T-cell (primary cell): ENCODE results near the gene TSC22D2. TPM values are rescaled to one million over a fixed set of nuclear protein-coding genes. Genes with fewer than 3 reads are reported as not detected.
"Not testable (repeated sequence)": the region's sequence is repeated elsewhere in the genome, so short reads cannot be mapped to it uniquely, and the experiment has no call there.

Source experiments
- ATAC-seq, 4 experiments: fragments of 200-7000 bp in 3 of 4; fragments of 150-1000 bp in 1 of 4; cut with Tn5 transposase; replicated peaks in 1 of 4; 1 replicate in 3 of 4; 2 replicates in 1 of 4; pipeline ENCODE4 v1.10.0; 2021; ENCODE audit warnings: moderate library complexity in 3 of 4, mild to moderate bottlenecking in 2 of 4, moderate number of reproducible peaks in 1 of 4
- CTCF ChIA-PET, 2 donors: fragments of 300-600 bp; sonication (Branson Sonifier 250); formaldehyde crosslinking; loops; one replicate each; lab custom pipeline; 2022; ENCODE audit warnings: antibody characterized with exemption in 2 of 2; lab: Charles Lee
- POLR2A ChIA-PET, 2 donors: fragments of 300-600 bp; sonication (Branson Sonifier 250); formaldehyde crosslinking; loops; one replicate each; lab custom pipeline; 2022; ENCODE audit warnings: antibody characterized with exemption in 2 of 2; lab: Charles Lee
- DNase-seq, 35 experiments: peaks; one replicate each; pipeline versions ENCODE4 v3.0.0 to v3.0.0-alpha.2; 2013 to 2023
- H3K27ac ChIP-seq: one replicate; pipeline ENCODE4 v1.5.1; 2013; ENCODE audit warnings: low read length
- H3K27me3 ChIP-seq, 2 experiments: replicated peaks in 1 of 2; 1 replicate in 1 of 2; 2 replicates in 1 of 2; pipeline versions ENCODE4 v1.6.1 to v1.7.0; 2013; ENCODE audit warnings: low read length in 1 of 2, mixed read lengths in 1 of 2; ENCODE audit not compliant: control insufficient read depth in 2 of 2, insufficient read depth in 2 of 2; ENCODE audit errors: extremely low read depth in 1 of 2
- H3K36me3 ChIP-seq, 2 donors: 1 replicate in 1 of 2; 2 replicates in 1 of 2; pipeline versions ENCODE4 v1.6.1 to v1.7.0; 2013; ENCODE audit warnings: low read length in 1 of 2; ENCODE audit not compliant: control insufficient read depth in 2 of 2, insufficient read depth in 1 of 2; ENCODE audit errors: extremely low read depth in 1 of 2
- H3K4me1 ChIP-seq, 2 experiments: 1 replicate in 1 of 2; 2 replicates in 1 of 2; pipeline versions ENCODE4 v1.6.1 to v1.7.0; 2013; ENCODE audit warnings: low read length in 2 of 2, mixed read lengths in 1 of 2; ENCODE audit not compliant: insufficient read depth in 2 of 2, control insufficient read depth in 1 of 2; ENCODE audit errors: extremely low read depth in 1 of 2
- H3K4me3 ChIP-seq, 2 donors: 1 replicate in 1 of 2; 2 replicates in 1 of 2; pipeline versions ENCODE4 v1.5.1 to v1.7.0; 2013; ENCODE audit warnings: mild to moderate bottlenecking in 2 of 2, low read length in 1 of 2, moderate library complexity in 1 of 2; ENCODE audit not compliant: control insufficient read depth in 1 of 2; ENCODE audit errors: extremely low read depth in 1 of 2
- H3K9me3 ChIP-seq: 2 replicates; pipeline ENCODE4 v1.7.0; 2013
- H3K27ac Mint-ChIP-seq, 2 donors: one replicate each; pipeline ENCODE4 v1.8.0; 2020 to 2021; ENCODE audit warnings: mild to moderate bottlenecking in 2 of 2, mixed read lengths in 2 of 2
- H3K27me3 Mint-ChIP-seq, 2 donors: one replicate each; pipeline ENCODE4 v1.8.0; 2021 to 2022; ENCODE audit warnings: mixed read lengths in 2 of 2
- H3K36me3 Mint-ChIP-seq: one replicate; pipeline ENCODE4 v1.8.0; 2021; ENCODE audit warnings: mixed read lengths
- H3K4me1 Mint-ChIP-seq, 3 donors: one replicate each; pipeline ENCODE4 v1.8.0; 2020 to 2022; ENCODE audit warnings: mixed read lengths in 3 of 3, mild to moderate bottlenecking in 1 of 3
- H3K4me3 Mint-ChIP-seq, 3 donors: one replicate each; pipeline ENCODE4 v1.8.0; 2020 to 2022; ENCODE audit warnings: mild to moderate bottlenecking in 3 of 3, mixed read lengths in 3 of 3, moderate library complexity in 3 of 3
- H3K9me3 Mint-ChIP-seq, 3 donors: one replicate each; pipeline ENCODE4 v1.8.0; 2020 to 2022; ENCODE audit warnings: mixed read lengths in 3 of 3
- WGBS: methylation state at CpG from one replicate; pipeline ENCODE4 v1.1.5; 2013; ENCODE audit warnings: missing lambda C conversion rate; ENCODE audit not compliant: insufficient coverage; 5-methylcytosine and 5-hydroxymethylcytosine counted together
- total RNA-seq, 35 experiments: library from RNA in 6 of 35; stranded (reverse) in 6 of 35; fragments of 120-200 nt in 1 of 35; gene quantifications; one replicate each; pipeline versions ENCODE4 v1.2.1 to v1.2.4 and lab custom pipeline; 2013 to 2026

TSC22D2 gene
- total RNA-seq, 5 donors from 2014 or later (not counting 1 experiment from before 2014, with no cell fraction given): 21.2 to 55.0 (median 23.3) TPM

GRCh38 chr3:150497956-150498355 lies 89.9 kb downstream of the TSC22D2 start:
- ChIA-PET CTCF (no interaction called here), POLR2A (interaction anchor here in 1 of 2 donors (0.6 kb wide), 1 partner anchor 266 kb away, joined by 4 read pairs; no protein-coding TSS in a partner anchor)
- no peak overlapping the region for H3K27ac ChIP-seq
- H3K27me3 ChIP-seq: peaks cover 0 to 5% of the 10 kb centered on the region in 2 experiments
- DNase-seq (no peak), ATAC-seq (no peak)
- Mint-ChIP-seq H3K9me3 (peaks cover 0 to 6% (median 4%) of the 10 kb centered on the region in 3 donors), H3K4me1 (no peaks in the 10 kb centered on the region), H3K4me3 (no peak overlapping the region), H3K27me3 (no peaks in the 10 kb centered on the region), H3K27ac (no peak overlapping the region), H3K36me3 (peaks cover 3% of the 10 kb centered on the region)
- no peak overlapping the region for H3K4me3 ChIP-seq
- H3K9me3 ChIP-seq: no peaks in the 10 kb centered on the region
- no peaks in the 10 kb centered on the region for H3K4me1 ChIP-seq
- no CpG with 5 or more reads among the region's 2 CpGs for WGBS
- no peaks in the 10 kb centered on the region for H3K36me3 ChIP-seq

DNA sequence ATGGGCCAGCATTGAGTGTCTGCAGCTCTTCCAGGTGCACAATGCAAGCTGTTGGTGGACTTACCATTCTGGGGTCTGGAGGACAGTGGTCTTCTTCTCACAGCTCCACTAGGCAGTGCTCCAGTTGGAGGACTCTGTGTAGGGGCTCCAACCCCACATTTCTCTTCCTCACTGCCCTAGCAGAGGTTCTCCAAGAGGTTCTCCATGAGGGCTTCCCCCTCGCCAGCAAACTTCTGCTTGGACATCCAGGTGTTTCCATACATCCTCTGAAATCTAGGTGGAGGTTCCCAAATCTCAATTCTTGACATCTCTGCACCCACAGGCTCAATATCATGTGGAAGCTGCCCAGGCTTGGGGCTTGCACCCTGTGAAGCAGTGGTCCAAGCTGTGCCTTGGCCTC lies 92.9 kb downstream of the TSC22D2 start:
- H3K4me3 Mint-ChIP-seq, H3K9me3 Mint-ChIP-seq, H3K4me3 ChIP-seq, DNase-seq, H3K27ac Mint-ChIP-seq, H3K27me3 Mint-ChIP-seq, ATAC-seq, H3K36me3 Mint-ChIP-seq, H3K4me1 Mint-ChIP-seq, H3K4me1 ChIP-seq, H3K27ac ChIP-seq, POLR2A ChIA-PET, H3K36me3 ChIP-seq, H3K9me3 ChIP-seq: not testable (repeated sequence)
- CTCF ChIA-PET: interaction anchor here in 1 of 2 donors (0.6 kb wide), 1 partner anchor 281 kb away, joined by 3 read pairs; no protein-coding TSS in a partner anchor
- WGBS: 100% methylated on average over 1 of the region's 1 CpG
- peaks cover 0 to 26% of the 10 kb centered on the region in 2 experiments for H3K27me3 ChIP-seq

DNA sequence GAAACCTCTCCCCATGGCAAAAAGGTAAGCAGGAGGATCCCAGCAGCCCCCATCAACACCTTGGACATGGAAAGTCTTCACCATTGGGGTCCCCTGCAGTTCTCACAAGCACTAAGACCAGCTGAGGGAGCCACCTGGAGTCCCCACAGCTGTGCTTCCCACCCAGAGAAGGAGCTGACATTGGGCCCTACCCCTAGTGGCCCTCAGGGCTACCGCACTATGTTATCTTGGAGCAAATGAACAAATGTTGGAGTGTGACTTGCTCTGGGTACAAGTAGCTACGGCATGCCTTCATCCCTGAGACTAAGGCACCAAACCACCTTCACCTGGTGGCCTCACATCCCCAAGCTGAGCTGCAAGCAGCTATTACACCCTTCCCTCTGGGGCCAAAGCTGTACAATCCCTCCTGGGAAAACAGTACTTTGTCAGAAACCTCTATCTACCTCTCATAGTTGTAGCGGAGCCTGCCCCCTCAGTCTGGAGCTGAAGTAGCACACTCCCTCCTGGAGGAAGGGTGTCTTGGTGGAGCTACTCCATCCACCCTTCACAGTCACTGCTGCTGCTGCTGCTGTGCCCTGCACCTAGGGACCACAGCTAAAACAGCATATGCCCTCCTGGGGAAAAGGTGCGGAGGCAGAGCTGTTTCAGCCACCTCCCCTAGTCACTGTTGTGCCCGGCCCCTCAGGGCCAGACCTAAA lies 95.5 kb downstream of the TSC22D2 start:
- no peak overlapping the region for H3K4me3 Mint-ChIP-seq
- Histone ChIP-seq H3K36me3 (no peaks in the 10 kb centered on the region), H3K27ac (no peak overlapping the region), H3K9me3 (no peaks in the 10 kb centered on the region), H3K4me1 (no peaks in the 10 kb centered on the region), H3K27me3 (peaks cover 0 to 26% of the 10 kb centered on the region in 2 experiments), H3K4me3 (no peak overlapping the region)
- no peaks in the 10 kb centered on the region for H3K4me1 Mint-ChIP-seq
- H3K36me3 Mint-ChIP-seq: peaks cover 8% of the 10 kb centered on the region
- no peak overlapping the region for H3K27ac Mint-ChIP-seq
- ChIA-PET CTCF (interaction anchor here in 1 of 2 donors (0.6 kb wide), 1 partner anchor 21 kb away, joined by 3 read pairs; no protein-coding TSS in a partner anchor), POLR2A (no interaction called here)
- WGBS: 74% methylated on average over 3 of the region's 5 CpGs
- ATAC-seq: no peak
- peaks cover 0 to 19% of the 10 kb centered on the region in 2 donors for H3K27me3 Mint-ChIP-seq
- no peak for DNase-seq
- peaks cover 0 to 14% (median 6%) of the 10 kb centered on the region in 3 donors for H3K9me3 Mint-ChIP-seq

DNA sequence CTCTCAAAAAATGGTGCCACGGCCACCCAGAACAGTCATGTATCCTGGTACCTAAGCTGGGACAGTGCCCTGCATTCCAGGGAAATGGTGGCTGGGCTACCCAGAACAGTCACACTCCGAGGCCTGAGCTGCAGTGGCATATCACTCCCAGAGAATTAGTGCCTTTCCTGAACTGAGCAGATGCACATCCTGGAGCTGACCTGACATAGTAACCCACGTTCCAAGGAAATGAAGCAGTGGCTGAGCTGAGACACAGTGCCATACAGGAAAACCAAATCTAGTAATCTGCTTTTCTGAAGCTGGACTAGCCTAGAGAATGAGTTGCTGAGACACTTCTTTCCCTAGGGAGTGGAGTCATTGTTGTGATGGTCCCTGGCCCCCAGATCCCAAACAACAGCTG lies 96.4 kb downstream of the TSC22D2 start:
- Histone ChIP-seq H3K27ac (no peak overlapping the region), H3K4me1 (no peaks in the 10 kb centered on the region), H3K9me3 (no peaks in the 10 kb centered on the region), H3K27me3 (peaks cover 0 to 26% of the 10 kb centered on the region in 2 experiments), H3K4me3 (no peak overlapping the region), H3K36me3 (no peaks in the 10 kb centered on the region)
- 63% methylated on average over 3 of the region's 3 CpGs for WGBS
- Mint-ChIP-seq H3K36me3 (peaks cover 8% of the 10 kb centered on the region), H3K9me3 (peaks cover 0 to 14% (median 6%) of the 10 kb centered on the region in 3 donors), H3K4me1 (no peaks in the 10 kb centered on the region), H3K27ac (no peak overlapping the region), H3K4me3 (no peak overlapping the region), H3K27me3 (peaks cover 0 to 24% of the 10 kb centered on the region in 2 donors)
- DNase-seq: no peak
- no peak for ATAC-seq
- CTCF ChIA-PET: interaction anchor here in 1 of 2 donors (0.5 kb wide), 1 partner anchor 202 kb away, joined by 3 read pairs; no protein-coding TSS in a partner anchor
- POLR2A ChIA-PET: interaction anchor here in 1 of 2 donors (0.5 kb wide), 1 partner anchor 10 kb away, joined by 3 read pairs; no protein-coding TSS in a partner anchor

- Histone ChIP-seq H3K36me3 (no peaks in the 10 kb centered on the region), H3K9me3 (no peaks in the 10 kb centered on the region), H3K4me3 (no peak overlapping the region), H3K4me1 (no peaks in the 10 kb centered on the region), H3K27me3 (peaks cover 0 to 20% of the 10 kb centered on the region in 2 experiments), H3K27ac (no peak overlapping the region)
- Mint-ChIP-seq H3K27me3 (peaks cover 3 to 27% of the 10 kb centered on the region in 2 donors), H3K9me3 (peaks cover 0 to 10% (median 0%) of the 10 kb centered on the region in 3 donors), H3K4me3 (no peak overlapping the region), H3K4me1 (no peaks in the 10 kb centered on the region), H3K36me3 (peaks cover 8% of the 10 kb centered on the region), H3K27ac (no peak overlapping the region)
- ChIA-PET POLR2A (no interaction called here), CTCF (no interaction called here)
- ATAC-seq: no peak
- DNase-seq: no peak
Measured at GRCh38 chr3:150508401-150508800, 100.3 kb downstream of the TSC22D2 start.

DNA sequence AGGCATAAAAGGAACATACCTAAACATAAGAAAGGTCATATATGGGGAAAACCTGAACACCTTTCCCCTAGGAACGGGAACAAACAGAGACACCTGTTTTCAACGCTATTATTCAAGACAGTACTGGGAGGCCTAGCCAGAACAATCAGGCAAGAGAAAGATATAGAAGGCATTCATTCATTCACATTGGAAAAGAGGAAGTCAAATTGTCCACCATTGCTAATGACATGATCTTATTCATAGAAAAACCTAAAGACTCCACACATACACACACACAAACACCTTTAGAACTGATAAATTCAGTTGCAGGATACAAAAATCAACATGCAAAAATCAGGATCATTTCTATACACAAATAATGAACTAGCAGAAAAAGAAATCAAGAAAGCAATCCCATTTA lies 101.7 kb downstream of the TSC22D2 start:
- Histone ChIP-seq H3K36me3 (no peaks in the 10 kb centered on the region), H3K27ac (no peak overlapping the region), H3K27me3 (peaks cover 0 to 9% of the 10 kb centered on the region in 2 experiments), H3K4me3 (no peak overlapping the region), H3K4me1 (no peaks in the 10 kb centered on the region), H3K9me3 (no peaks in the 10 kb centered on the region)
- H3K9me3 Mint-ChIP-seq: peaks cover 0 to 10% (median 0%) of the 10 kb centered on the region in 3 donors
- H3K36me3 Mint-ChIP-seq: peaks cover 8% of the 10 kb centered on the region
- ATAC-seq: no peak
- WGBS: no CpG with 5 or more reads among the region's 2 CpGs
- no peak overlapping the region for H3K4me3 Mint-ChIP-seq
- no peak for DNase-seq
- no peaks in the 10 kb centered on the region for H3K4me1 Mint-ChIP-seq
- H3K27ac Mint-ChIP-seq: no peak overlapping the region
- CTCF ChIA-PET: no interaction called here
- H3K27me3 Mint-ChIP-seq: peaks cover 3 to 22% of the 10 kb centered on the region in 2 donors
- POLR2A ChIA-PET: no interaction called here
